Pons (tissue), 1 donor: ENCODE results near the gene C3orf52.
A peak's percentile ranks its signal among the peaks of the same experiment; 100 is the strongest.

Source experiments
- DNase-seq: peaks from one replicate; pipeline ENCODE4 v3.0.0-alpha.2; 2016; ENCODE audit warnings: low spot score

Gene C3orf52

GRCh38 chr3:112136959-112137693 lies 50.9 kb downstream of the C3orf52 start:
- peak; percentile 98 for DNase-seq

- DNase-seq = no peak
Measured at GRCh38 chr3:112137781-112138180, 51.6 kb downstream of the C3orf52 start.

- peak; percentile 29 for DNase-seq
Measured at GRCh38 chr3:112138219-112138969, 52.2 kb downstream of the C3orf52 start.

GRCh38 chr3:112140584-112140983 lies 54.4 kb downstream of the C3orf52 start:
- DNase-seq = no peak

- no peak for DNase-seq
Measured at GRCh38 chr3:112141293-112141692, 55.1 kb downstream of the C3orf52 start.

- DNase-seq = no peak
Measured at GRCh38 chr3:112143251-112143650, 57.1 kb downstream of the C3orf52 start.

- no peak for DNase-seq
Measured at GRCh38 chr3:112143689-112144088, 57.5 kb downstream of the C3orf52 start.

GRCh38 chr3:112149136-112149535 lies 62.9 kb downstream of the C3orf52 start:
- no peak for DNase-seq

- no peak for DNase-seq
Measured at GRCh38 chr3:112167758-112168157, 81.6 kb downstream of the C3orf52 start.
